H9 (cell line): ENCODE data around the gene ZMIZ1. TPM values are rescaled to one million over a fixed set of nuclear protein-coding genes. Genes with fewer than 3 reads are reported as not detected.

Source experiments
- DNase-seq: peaks from one replicate; pipeline ENCODE4 v3.0.0-alpha.2; 2017
- H2AFZ ChIP-seq: one replicate; pipeline ENCODE4 v1.6.1; 2013; ENCODE audit warnings: mild to moderate bottlenecking, low read length, control low read depth, moderate library complexity
- H2AK5ac ChIP-seq: 2 replicates; pipeline ENCODE4 v1.6.1; 2013; ENCODE audit warnings: low read length, control low read depth, mixed read lengths; ENCODE audit not compliant: insufficient read length
- H2BK120ac ChIP-seq: one replicate; pipeline ENCODE4 v1.6.1; 2013; ENCODE audit warnings: low read depth, mild to moderate bottlenecking, low read length, control low read depth, inconsistent platforms; ENCODE audit not compliant: poor library complexity, severe bottlenecking
- H2BK12ac ChIP-seq: 2 replicates; pipeline ENCODE4 v1.6.1; 2013; ENCODE audit warnings: low read length, control low read depth, mixed read lengths, low read depth; ENCODE audit not compliant: insufficient read length
- H2BK15ac ChIP-seq: 2 replicates; pipeline ENCODE4 v1.6.1; 2013; ENCODE audit warnings: low read depth, low read length, control low read depth
- H2BK20ac ChIP-seq: one replicate; pipeline ENCODE4 v1.6.1; 2013; ENCODE audit warnings: low read depth, mild to moderate bottlenecking, low read length, control low read depth, inconsistent platforms; ENCODE audit not compliant: poor library complexity, severe bottlenecking
- H2BK5ac ChIP-seq: 2 replicates; pipeline ENCODE4 v1.6.1; 2013; ENCODE audit warnings: low read length, control low read depth, mixed read lengths; ENCODE audit not compliant: insufficient read length
- H3K14ac ChIP-seq: 2 replicates; pipeline ENCODE4 v1.6.1; 2013; ENCODE audit warnings: low read length, control low read depth; ENCODE audit not compliant: insufficient read depth
- H3K18ac ChIP-seq: 2 replicates; pipeline ENCODE4 v1.6.1; 2013; ENCODE audit warnings: low read depth, mild to moderate bottlenecking, mixed read lengths, low read length, control low read depth; ENCODE audit not compliant: insufficient read length
- H3K23ac ChIP-seq: 2 replicates; pipeline ENCODE4 v1.6.1; 2013; ENCODE audit warnings: low read length, control low read depth, mixed read lengths, low read depth; ENCODE audit not compliant: insufficient read length
- H3K23me2 ChIP-seq: 2 replicates; pipeline ENCODE4 v1.6.1; 2013; ENCODE audit warnings: low read depth, mild to moderate bottlenecking, mixed read lengths, low read length, control low read depth; ENCODE audit not compliant: insufficient read length, poor library complexity, severe bottlenecking
- H3K27ac ChIP-seq: 2 replicates; pipeline ENCODE4 v1.5.1; 2013; ENCODE audit warnings: low read length, control low read depth, mixed read lengths, low read depth; ENCODE audit not compliant: insufficient read length
- H3K27me3 ChIP-seq: 2 replicates; pipeline ENCODE4 v1.6.1; 2013; ENCODE audit warnings: low read length, control low read depth, inconsistent platforms; ENCODE audit not compliant: insufficient read depth
- H3K4ac ChIP-seq: 2 replicates; pipeline ENCODE4 v1.6.1; 2013; ENCODE audit warnings: low read depth, mild to moderate bottlenecking, control low read depth, inconsistent platforms, low read length, moderate library complexity
- H3K4me1 ChIP-seq: 2 replicates; pipeline ENCODE4 v1.6.1; 2013; ENCODE audit warnings: low read length, control low read depth, inconsistent platforms; ENCODE audit not compliant: insufficient read depth
- H3K4me2 ChIP-seq: 2 replicates; pipeline ENCODE4 v1.6.1; 2013; ENCODE audit warnings: low read length, control low read depth, mixed read lengths; ENCODE audit not compliant: insufficient read length, insufficient read depth
- H3K56ac ChIP-seq: 2 replicates; pipeline ENCODE4 v1.6.1; 2013; ENCODE audit warnings: low read depth, mild to moderate bottlenecking, mixed read lengths, low read length, control low read depth; ENCODE audit not compliant: insufficient read length
- H3K79me1 ChIP-seq: 2 replicates; pipeline ENCODE4 v1.6.1; 2013; ENCODE audit warnings: low read depth, mild to moderate bottlenecking, moderate library complexity, low read length, control low read depth, inconsistent platforms; ENCODE audit not compliant: insufficient read depth, poor library complexity, severe bottlenecking
- H3K79me2 ChIP-seq: 2 replicates; pipeline ENCODE4 v1.6.1; 2013; ENCODE audit warnings: low read length, control low read depth, inconsistent platforms; ENCODE audit not compliant: insufficient read depth
- H3K9ac ChIP-seq: 2 replicates; pipeline ENCODE4 v1.6.1; 2013; ENCODE audit warnings: low read length, control low read depth, mixed read lengths; ENCODE audit not compliant: insufficient read length; ENCODE audit errors: extremely low read depth
- H3K9me3 ChIP-seq: one replicate; pipeline ENCODE4 v1.6.1; 2013; ENCODE audit warnings: low read depth, low read length, inconsistent platforms; ENCODE audit not compliant: control insufficient read depth
- H3T11ph ChIP-seq: one replicate; pipeline ENCODE4 v1.6.1; 2013; ENCODE audit warnings: mild to moderate bottlenecking, low read length, control low read depth, inconsistent platforms
- H4K20me1 ChIP-seq: one replicate; pipeline ENCODE4 v1.6.1; 2013; ENCODE audit not compliant: control insufficient read depth, insufficient read length, insufficient read depth
- H4K5ac ChIP-seq: 2 replicates; pipeline ENCODE4 v1.6.1; 2013; ENCODE audit warnings: low read depth, mild to moderate bottlenecking, mixed read lengths, low read length, control low read depth; ENCODE audit not compliant: insufficient read length
- H4K8ac ChIP-seq: replicated peaks from 2 replicates; pipeline ENCODE4 v1.6.1; 2013; ENCODE audit warnings: low read length, control low read depth, mixed read lengths, low read depth; ENCODE audit not compliant: insufficient read length
- H4K91ac ChIP-seq: 2 replicates; pipeline ENCODE4 v1.6.1; 2013; ENCODE audit warnings: low read depth, mild to moderate bottlenecking, moderate library complexity, mixed read lengths, low read length, control low read depth; ENCODE audit not compliant: insufficient read length
- H3K27ac Mint-ChIP-seq, 3 experiments: 2 replicates in 2 of 3; 3 replicates in 1 of 3; pipeline ENCODE4 v1.8.0; 2020 to 2021; ENCODE audit warnings: mixed read lengths in 3 of 3, mild to moderate bottlenecking in 1 of 3, moderate library complexity in 1 of 3
- H3K27me3 Mint-ChIP-seq: 2 replicates; pipeline ENCODE4 v1.8.0; 2021; ENCODE audit warnings: low read depth, mild to moderate bottlenecking, moderate library complexity, mixed read lengths
- H3K36me3 Mint-ChIP-seq, 3 experiments: 2 replicates in 2 of 3; 3 replicates in 1 of 3; pipeline ENCODE4 v1.8.0; 2020 to 2021; ENCODE audit warnings: low read depth in 3 of 3, mixed read lengths in 3 of 3; ENCODE audit not compliant: insufficient read depth in 1 of 3
- H3K4me1 Mint-ChIP-seq, 2 experiments: 2 replicates each; pipeline ENCODE4 v1.8.0; 2020; ENCODE audit warnings: mixed read lengths in 2 of 2
- H3K4me3 Mint-ChIP-seq, 2 experiments: 2 replicates in 1 of 2; 3 replicates in 1 of 2; pipeline ENCODE4 v1.8.0; 2020 to 2021; ENCODE audit warnings: mild to moderate bottlenecking in 2 of 2, mixed read lengths in 2 of 2, moderate library complexity in 1 of 2
- H3K9me3 Mint-ChIP-seq, 2 experiments: 2 replicates in 1 of 2; 3 replicates in 1 of 2; pipeline ENCODE4 v1.8.0; 2020; ENCODE audit warnings: mild to moderate bottlenecking in 2 of 2, mixed read lengths in 2 of 2, moderate library complexity in 1 of 2
- CTCF ChIP-seq: fragments of 200-600 bp; sonication (generic); conservative IDR thresholded peaks from 3 replicates; pipeline ENCODE4 v1.8.0; 2021; ENCODE audit warnings: antibody characterized with exemption, mild to moderate bottlenecking
- WGBS: extraction: QIAGEN DNeasy Blood & Tissue Kit; methylation state at CpG from one replicate; pipeline ENCODE4 v1.1.7; 2013; ENCODE audit warnings: missing lambda C conversion rate, low lambda C conversion rate, mixed read lengths; ENCODE audit not compliant: insufficient read length; ENCODE audit errors: extremely low coverage; 5-methylcytosine and 5-hydroxymethylcytosine counted together
- total RNA-seq: library from RNA; stranded (reverse); gene quantifications from 2 replicates; pipeline ENCODE4 v1.2.1, GENCODE V29; 2021

Gene ZMIZ1
- total RNA-seq, 1 experiment from 2014 or later, result 36.9 TPM

DNA sequence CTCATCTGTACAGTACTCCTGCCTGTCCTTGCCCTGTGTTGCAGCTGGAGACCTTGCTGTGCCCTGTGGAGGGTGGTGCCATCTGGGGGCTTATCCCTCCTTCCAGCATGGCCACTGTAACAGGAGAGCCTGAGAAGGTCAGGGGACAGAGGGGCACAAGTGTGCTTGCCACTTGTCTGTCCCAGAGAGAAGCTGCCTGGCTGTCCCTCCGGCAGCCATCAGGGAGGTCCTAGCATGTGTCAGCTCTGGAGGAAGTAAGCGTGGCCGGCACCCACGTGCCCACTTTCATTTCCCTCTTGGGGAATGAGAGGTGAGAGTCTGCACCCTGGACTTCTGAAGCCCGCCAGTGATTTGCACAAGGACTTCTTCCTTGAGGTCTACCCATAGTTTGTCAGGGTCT, 181.5 kb downstream of the ZMIZ1 start:
- Histone ChIP-seq H4K5ac (no peak overlapping the region), H3K27ac (no peak overlapping the region), H3K79me1 (no peaks in the 10 kb centered on the region), H3K4ac (no peak overlapping the region), H2AFZ (no peak overlapping the region), H3K4me2 (no peak overlapping the region), H4K91ac (no peak overlapping the region), H2BK15ac (no peak overlapping the region), H3K23me2 (no peaks in the 10 kb centered on the region), H3K23ac (no peak overlapping the region), H2BK120ac (no peak overlapping the region), H2AK5ac (no peak overlapping the region), H2BK20ac (no peak overlapping the region), H3K79me2 (no peaks in the 10 kb centered on the region), H3K56ac (no peak overlapping the region), H3K18ac (no peak overlapping the region), H3K9me3 (no peaks in the 10 kb centered on the region), H4K20me1 (peaks cover 3% of the 10 kb centered on the region), H3K27me3 (no peaks in the 10 kb centered on the region; the same call in 1 of the 2 replicates), H2BK12ac (no peak overlapping the region), H4K8ac (no peak overlapping the region), H3K9ac (no peak overlapping the region), H3T11ph (no peak overlapping the region), H3K4me1 (no peaks in the 10 kb centered on the region), H3K14ac (no peak overlapping the region; the same call in 1 of the 2 replicates), H2BK5ac (no peak overlapping the region)
- Mint-ChIP-seq H3K4me3 (no peak overlapping the region), H3K4me1 (peaks cover 10 to 17% of the 10 kb centered on the region in 2 experiments), H3K36me3 (no peaks in the 10 kb centered on the region; a peak in 1 of 7 replicates), H3K9me3 (no peaks in the 10 kb centered on the region), H3K27ac (no peak overlapping the region; a peak in 1 of 7 replicates), H3K27me3 (peaks cover 19% of the 10 kb centered on the region)
- no CpG with 5 or more reads among the region's 5 CpGs for WGBS
- TF ChIP-seq CTCF, result no peak
- no peak for DNase-seq
